ENCODE data around the gene P2RX1.

Gene P2RX1

GRCh38 chr17:3861761-3862681, 54.2 kb downstream of the P2RX1 start:
- no peak overlapping the region for H3K4me3 ChIP-seq (ENCODE audit: low read length)
- no peaks in the 10 kb centered on the region for H3K9me3 ChIP-seq (ENCODE audit: control insufficient read depth, insufficient read depth, low read length)
- TF ChIP-seq CTCF (IDR thresholded peaks at IDR 0.05; ENCODE audit: low read depth, low read length, poor library complexity, severe bottlenecking), result no peak
- no peak for TF ChIP-seq EZH2phosphoT487 (IDR thresholded peaks at IDR 0.05; ENCODE audit: borderline replicate concordance, low read length)
- H3K4me2 ChIP-seq (ENCODE audit: low read length), result no peak overlapping the region
- no peaks in the 10 kb centered on the region for H3K79me2 ChIP-seq (ENCODE audit: control insufficient read depth, low read length)
- no peaks in the 10 kb centered on the region for H3K4me1 ChIP-seq (ENCODE audit: control insufficient read depth, low read length)
- no peaks in the 10 kb centered on the region for H3K36me3 ChIP-seq (ENCODE audit: control insufficient read depth, low read length)
- H3K27ac ChIP-seq (ENCODE audit: low read depth, low read length), result no peak overlapping the region
- no peaks in the 10 kb centered on the region for H3K27me3 ChIP-seq (ENCODE audit: control insufficient read depth, low read length)
- H3K9me2 ChIP-seq (replicated peaks; ENCODE audit: control insufficient read depth, low read length), result no peaks in the 10 kb centered on the region
- no peaks in the 10 kb centered on the region for H4K20me1 ChIP-seq (ENCODE audit: control insufficient read depth, insufficient read depth, low read depth, low read length)
- H3F3A ChIP-seq (ENCODE audit: control insufficient read depth, insufficient read depth), result no peaks in the 10 kb centered on the region

- no peak overlapping the region for H3K4me3 ChIP-seq (ENCODE audit: low read length)
- no peaks in the 10 kb centered on the region for H3K4me1 ChIP-seq (ENCODE audit: control insufficient read depth, low read length)
- no peaks in the 10 kb centered on the region for H3K36me3 ChIP-seq (ENCODE audit: control insufficient read depth, low read length)
- H3K27ac ChIP-seq (ENCODE audit: low read depth, low read length), result no peak overlapping the region
- no peak overlapping the region for H3K4me2 ChIP-seq (ENCODE audit: low read length)
- no peaks in the 10 kb centered on the region for H3K9me3 ChIP-seq (ENCODE audit: control insufficient read depth, insufficient read depth, low read length)
- H3K79me2 ChIP-seq (ENCODE audit: control insufficient read depth, low read length), result no peaks in the 10 kb centered on the region
- no peaks in the 10 kb centered on the region for H4K20me1 ChIP-seq (ENCODE audit: control insufficient read depth, insufficient read depth, low read depth, low read length)
- H3F3A ChIP-seq (ENCODE audit: control insufficient read depth, insufficient read depth), result no peaks in the 10 kb centered on the region
- TF ChIP-seq CTCF (IDR thresholded peaks at IDR 0.05; ENCODE audit: low read depth, low read length, poor library complexity, severe bottlenecking), result no peak
- no peak for TF ChIP-seq EZH2phosphoT487 (IDR thresholded peaks at IDR 0.05; ENCODE audit: borderline replicate concordance, low read length)
- H3K27me3 ChIP-seq (ENCODE audit: control insufficient read depth, low read length), result no peaks in the 10 kb centered on the region
- H3K9me2 ChIP-seq (replicated peaks; ENCODE audit: control insufficient read depth, low read length), result no peaks in the 10 kb centered on the region
Observed at GRCh38 chr17:3860939-3861700, 55.1 kb downstream of the P2RX1 start.

GRCh38 chr17:3859940-3860339, 56.3 kb downstream of the P2RX1 start:
- Histone ChIP-seq H3K9me3 (ENCODE audit: control insufficient read depth, insufficient read depth, low read length) (no peaks in the 10 kb centered on the region), H3K4me3 (ENCODE audit: low read length) (no peak overlapping the region), H3K4me2 (ENCODE audit: low read length) (no peak overlapping the region), H3K4me1 (ENCODE audit: control insufficient read depth, low read length) (no peaks in the 10 kb centered on the region), H3K27ac (ENCODE audit: low read depth, low read length) (no peak overlapping the region), H3K9me2 (replicated peaks; ENCODE audit: control insufficient read depth, low read length) (no peaks in the 10 kb centered on the region), H4K20me1 (ENCODE audit: control insufficient read depth, insufficient read depth, low read depth, low read length) (no peaks in the 10 kb centered on the region), H3F3A (ENCODE audit: control insufficient read depth, insufficient read depth) (no peaks in the 10 kb centered on the region), H3K27me3 (ENCODE audit: control insufficient read depth, low read length) (no peaks in the 10 kb centered on the region), H3K36me3 (ENCODE audit: control insufficient read depth, low read length) (no peaks in the 10 kb centered on the region), H3K79me2 (ENCODE audit: control insufficient read depth, low read length) (no peaks in the 10 kb centered on the region)
- no peak for TF ChIP-seq EZH2phosphoT487 (IDR thresholded peaks at IDR 0.05; ENCODE audit: borderline replicate concordance, low read length)
- TF ChIP-seq CTCF (IDR thresholded peaks at IDR 0.05; ENCODE audit: low read depth, low read length, poor library complexity, severe bottlenecking), result no peak

Measured in DOHH2 (cell line).